ENCODE results near the gene KAZN.

KAZN gene

GRCh38 chr1:15153842-15154479 lies 555.5 kb downstream of the KAZN start:
- TF ChIP-seq, protein P1, sequence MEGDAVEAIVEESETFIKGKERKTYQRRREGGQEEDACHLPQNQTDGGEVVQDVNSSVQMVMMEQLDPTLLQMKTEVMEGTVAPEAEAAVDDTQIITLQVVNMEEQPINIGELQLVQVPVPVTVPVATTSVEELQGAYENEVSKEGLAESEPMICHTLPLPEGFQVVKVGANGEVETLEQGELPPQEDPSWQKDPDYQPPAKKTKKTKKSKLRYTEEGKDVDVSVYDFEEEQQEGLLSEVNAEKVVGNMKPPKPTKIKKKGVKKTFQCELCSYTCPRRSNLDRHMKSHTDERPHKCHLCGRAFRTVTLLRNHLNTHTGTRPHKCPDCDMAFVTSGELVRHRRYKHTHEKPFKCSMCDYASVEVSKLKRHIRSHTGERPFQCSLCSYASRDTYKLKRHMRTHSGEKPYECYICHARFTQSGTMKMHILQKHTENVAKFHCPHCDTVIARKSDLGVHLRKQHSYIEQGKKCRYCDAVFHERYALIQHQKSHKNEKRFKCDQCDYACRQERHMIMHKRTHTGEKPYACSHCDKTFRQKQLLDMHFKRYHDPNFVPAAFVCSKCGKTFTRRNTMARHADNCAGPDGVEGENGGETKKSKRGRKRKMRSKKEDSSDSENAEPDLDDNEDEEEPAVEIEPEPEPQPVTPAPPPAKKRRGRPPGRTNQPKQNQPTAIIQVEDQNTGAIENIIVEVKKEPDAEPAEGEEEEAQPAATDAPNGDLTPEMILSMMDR (IDR thresholded peaks at IDR 0.05; ENCODE audit: insufficient read depth, missing control alignments), result peak; percentile 35
- FAIRE-seq (no peak), DNase-seq (ENCODE audit: insufficient read length, low spot score) (no peak)

GRCh38 chr1:15154480-15155036 lies 556.1 kb downstream of the KAZN start:
- DNase-seq (ENCODE audit: insufficient read length, low spot score) (no peak), FAIRE-seq (no peak)
- TF ChIP-seq, protein P1 (IDR thresholded peaks at IDR 0.05; ENCODE audit: insufficient read depth, missing control alignments), result no peak

DNA sequence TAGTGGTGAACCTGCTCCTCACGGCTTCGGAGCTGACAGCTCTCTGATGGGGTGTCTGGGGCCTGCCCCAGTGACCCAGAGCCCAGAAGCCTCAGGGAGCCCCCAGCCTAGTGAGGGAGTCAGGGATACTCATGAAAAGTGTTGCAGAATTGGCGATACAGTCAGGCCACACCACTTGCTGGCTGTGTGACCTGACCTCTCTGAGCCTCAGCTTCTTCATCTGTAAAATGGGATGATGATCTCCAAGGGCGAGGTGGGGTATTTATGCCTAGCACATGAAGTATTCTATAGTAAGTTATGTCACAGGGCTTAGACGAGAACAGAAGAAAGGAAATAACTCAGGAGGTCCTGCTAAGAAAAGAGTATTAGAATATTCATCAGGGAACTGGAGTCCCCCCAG lies 556.7 kb downstream of the KAZN start:
- FAIRE-seq (no peak), DNase-seq (ENCODE audit: insufficient read length, low spot score) (no peak)
- TF ChIP-seq, protein P1 (IDR thresholded peaks at IDR 0.05; ENCODE audit: insufficient read depth, missing control alignments), result no peak

DNA sequence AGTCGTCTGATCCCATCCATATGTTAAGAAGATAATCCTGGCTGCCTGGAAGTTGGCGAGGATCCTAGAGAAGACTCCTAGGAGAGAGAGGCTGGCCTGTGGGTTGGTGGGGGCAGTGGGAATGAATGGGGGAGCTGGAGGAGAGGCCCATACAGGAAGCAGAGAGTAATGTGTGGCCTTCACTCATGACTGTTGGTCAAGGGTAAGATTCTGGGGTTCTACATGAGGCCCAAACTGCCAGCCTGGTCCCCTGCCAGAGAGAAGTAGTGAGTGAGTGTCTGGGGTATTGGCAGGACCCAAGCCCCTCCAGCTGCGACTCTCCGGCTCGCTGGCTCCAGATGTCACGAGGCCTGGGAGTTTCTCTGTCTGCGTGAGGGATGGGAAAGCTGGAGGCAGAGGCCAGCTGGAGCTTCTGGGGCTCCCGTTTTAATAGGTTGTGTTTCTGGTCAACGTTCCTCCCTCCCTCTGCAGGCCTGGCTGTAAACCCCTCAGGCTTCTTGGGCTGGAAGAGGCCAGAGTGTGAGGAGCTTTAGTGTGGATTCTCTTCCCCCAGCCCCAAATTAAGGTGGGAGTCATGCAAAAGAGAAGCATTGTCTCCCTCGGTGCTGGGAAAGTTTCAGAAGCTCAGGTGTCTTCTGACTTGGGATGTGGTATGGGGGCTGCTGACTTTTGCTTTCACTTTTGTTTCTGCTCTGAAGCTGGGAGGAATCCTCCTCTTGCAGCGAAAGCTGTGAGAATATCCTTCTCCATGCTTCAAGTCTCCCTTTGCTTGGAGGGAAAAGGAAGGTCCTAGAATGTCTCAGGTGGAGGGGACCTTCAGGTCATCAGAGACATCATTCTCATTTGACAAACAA lies 557.6 kb downstream of the KAZN start:
- TF ChIP-seq, protein P1 (IDR thresholded peaks at IDR 0.05; ENCODE audit: insufficient read depth, missing control alignments), result no peak
- no peak for FAIRE-seq
- DNase-seq (ENCODE audit: insufficient read length, low spot score), result no peak

- DNase-seq (ENCODE audit: insufficient read length, low spot score) (no peak), FAIRE-seq (no peak)
- TF ChIP-seq, protein P1 (IDR thresholded peaks at IDR 0.05; ENCODE audit: insufficient read depth, missing control alignments), result no peak
Measured at GRCh38 chr1:15156807-15157380, 558.4 kb downstream of the KAZN start.

- TF ChIP-seq, protein P1 (IDR thresholded peaks at IDR 0.05; ENCODE audit: insufficient read depth, missing control alignments), result no peak
- FAIRE-seq (no peak), DNase-seq (ENCODE audit: insufficient read length, low spot score) (no peak)
Measured at GRCh38 chr1:15157524-15158399, 559.3 kb downstream of the KAZN start.
